Vagina (tissue), 2 donors: Measurements from ENCODE around the gene KRTAP10-3.

Experiments
- POLR2A ChIP-seq, 2 donors: fragments of 450-650 bp; IDR thresholded peaks; one replicate each; pipeline ENCODE4 v1.6.1; 2017; ENCODE audit warnings: antibody characterized with exemption in 2 of 2, mild to moderate bottlenecking in 2 of 2, moderate library complexity in 2 of 2
- POLR2AphosphoS5 ChIP-seq, 2 donors: sonication (generic); formaldehyde crosslinking; IDR thresholded peaks; one replicate each; pipeline ENCODE4 v1.9.0; 2017; ENCODE audit warnings: antibody characterized with exemption in 2 of 2, mild to moderate bottlenecking in 2 of 2, low read depth in 1 of 2; ENCODE audit not compliant: insufficient read depth in 1 of 2
- TF ChIP-seq, protein P1 (sequence below), 3 experiments: fragments of 450-650 bp in 2 of 3; fragments of 200-600 bp in 1 of 3; sonication (generic) in 1 of 3; IDR thresholded peaks; one replicate each; pipeline ENCODE4 v1.5.1; 2017 to 2019; ENCODE audit warnings: antibody characterized with exemption in 3 of 3, mild to moderate bottlenecking in 2 of 3, moderate library complexity in 2 of 3

DNA sequence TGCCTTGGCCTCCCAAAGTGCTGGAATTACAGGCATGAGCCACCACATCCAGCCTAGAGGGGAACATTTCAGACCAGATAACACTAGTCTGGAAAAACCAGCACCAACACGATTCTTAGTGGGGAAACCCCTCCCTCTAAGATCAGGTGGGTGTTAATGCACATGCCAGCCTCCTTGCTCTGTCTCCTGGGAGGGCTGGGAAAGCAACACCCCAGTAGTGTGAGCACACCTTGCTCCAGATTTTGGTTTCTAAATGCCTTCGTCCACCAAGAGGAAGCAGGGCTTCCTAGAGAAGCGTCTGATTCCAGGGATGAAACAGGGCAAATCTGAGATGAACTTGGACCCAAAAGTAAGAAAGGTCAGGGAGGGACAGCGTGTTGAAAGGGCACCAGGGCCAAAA, 12.7 kb upstream of the KRTAP10-3 start:
- TF ChIP-seq, protein P1, sequence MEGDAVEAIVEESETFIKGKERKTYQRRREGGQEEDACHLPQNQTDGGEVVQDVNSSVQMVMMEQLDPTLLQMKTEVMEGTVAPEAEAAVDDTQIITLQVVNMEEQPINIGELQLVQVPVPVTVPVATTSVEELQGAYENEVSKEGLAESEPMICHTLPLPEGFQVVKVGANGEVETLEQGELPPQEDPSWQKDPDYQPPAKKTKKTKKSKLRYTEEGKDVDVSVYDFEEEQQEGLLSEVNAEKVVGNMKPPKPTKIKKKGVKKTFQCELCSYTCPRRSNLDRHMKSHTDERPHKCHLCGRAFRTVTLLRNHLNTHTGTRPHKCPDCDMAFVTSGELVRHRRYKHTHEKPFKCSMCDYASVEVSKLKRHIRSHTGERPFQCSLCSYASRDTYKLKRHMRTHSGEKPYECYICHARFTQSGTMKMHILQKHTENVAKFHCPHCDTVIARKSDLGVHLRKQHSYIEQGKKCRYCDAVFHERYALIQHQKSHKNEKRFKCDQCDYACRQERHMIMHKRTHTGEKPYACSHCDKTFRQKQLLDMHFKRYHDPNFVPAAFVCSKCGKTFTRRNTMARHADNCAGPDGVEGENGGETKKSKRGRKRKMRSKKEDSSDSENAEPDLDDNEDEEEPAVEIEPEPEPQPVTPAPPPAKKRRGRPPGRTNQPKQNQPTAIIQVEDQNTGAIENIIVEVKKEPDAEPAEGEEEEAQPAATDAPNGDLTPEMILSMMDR (IDR thresholded peaks at IDR 0.05): no peak
- no peak for TF ChIP-seq POLR2A (IDR thresholded peaks at IDR 0.05)
- TF ChIP-seq POLR2AphosphoS5 (IDR thresholded peaks at IDR 0.05; ENCODE audit: insufficient read depth in 1 of 2, low read depth in 1 of 2): no peak
